GM06990 (cell line): Measurements from ENCODE around the gene NBL1.
"Not testable (repeated sequence)": the region's sequence is repeated elsewhere in the genome, so short reads cannot be mapped to it uniquely, and the experiment has no call there.

Experiments
- DNase-seq: peaks from one replicate; pipeline ENCODE4 v3.0.0-alpha.2; 2011; ENCODE audit not compliant: insufficient read length; ENCODE audit errors: extremely low read depth
- H3K27me3 ChIP-seq: replicated peaks from 2 replicates; pipeline ENCODE4 v1.6.0; 2011; ENCODE audit warnings: low read length; ENCODE audit not compliant: control insufficient read depth, insufficient read depth
- H3K36me3 ChIP-seq: 2 replicates; pipeline ENCODE4 v1.5.1; 2011; ENCODE audit warnings: low read length; ENCODE audit not compliant: control insufficient read depth, insufficient read depth
- H3K4me3 ChIP-seq: replicated peaks from 2 replicates; pipeline ENCODE4 v1.5.1; 2011; ENCODE audit warnings: low read depth, mild to moderate bottlenecking, control low read depth, low read length
- TF ChIP-seq, protein P1 (sequence below): IDR thresholded peaks from 2 replicates; pipeline ENCODE4 v1.5.1; 2011; ENCODE audit warnings: low read length, control low read depth, mild to moderate bottlenecking, inconsistent platforms; ENCODE audit not compliant: insufficient read depth, poor library complexity, severe bottlenecking

Gene NBL1

DNA sequence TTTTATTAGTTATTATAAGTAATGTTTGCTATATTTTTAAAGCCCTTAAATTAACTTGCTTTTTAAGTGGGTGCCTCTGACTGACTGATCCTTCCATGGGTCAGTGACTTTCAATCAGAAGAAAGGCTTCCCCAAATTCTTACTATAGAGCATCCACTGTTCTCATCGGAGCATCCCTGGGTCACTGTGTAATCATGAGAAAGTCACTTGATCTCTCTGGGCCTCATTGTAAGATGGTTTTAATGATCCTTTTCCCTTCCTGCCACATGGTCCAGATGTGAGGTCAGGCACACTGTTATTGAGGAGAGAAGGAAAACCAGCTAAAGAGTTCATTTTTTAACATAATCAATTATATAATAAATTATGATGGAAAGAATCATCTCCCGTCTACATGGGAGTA, 11.0 kb upstream of the NBL1 start:
- no peak for DNase-seq
- TF ChIP-seq, protein P1, sequence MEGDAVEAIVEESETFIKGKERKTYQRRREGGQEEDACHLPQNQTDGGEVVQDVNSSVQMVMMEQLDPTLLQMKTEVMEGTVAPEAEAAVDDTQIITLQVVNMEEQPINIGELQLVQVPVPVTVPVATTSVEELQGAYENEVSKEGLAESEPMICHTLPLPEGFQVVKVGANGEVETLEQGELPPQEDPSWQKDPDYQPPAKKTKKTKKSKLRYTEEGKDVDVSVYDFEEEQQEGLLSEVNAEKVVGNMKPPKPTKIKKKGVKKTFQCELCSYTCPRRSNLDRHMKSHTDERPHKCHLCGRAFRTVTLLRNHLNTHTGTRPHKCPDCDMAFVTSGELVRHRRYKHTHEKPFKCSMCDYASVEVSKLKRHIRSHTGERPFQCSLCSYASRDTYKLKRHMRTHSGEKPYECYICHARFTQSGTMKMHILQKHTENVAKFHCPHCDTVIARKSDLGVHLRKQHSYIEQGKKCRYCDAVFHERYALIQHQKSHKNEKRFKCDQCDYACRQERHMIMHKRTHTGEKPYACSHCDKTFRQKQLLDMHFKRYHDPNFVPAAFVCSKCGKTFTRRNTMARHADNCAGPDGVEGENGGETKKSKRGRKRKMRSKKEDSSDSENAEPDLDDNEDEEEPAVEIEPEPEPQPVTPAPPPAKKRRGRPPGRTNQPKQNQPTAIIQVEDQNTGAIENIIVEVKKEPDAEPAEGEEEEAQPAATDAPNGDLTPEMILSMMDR = no peak

GRCh38 chr1:19635064-19635463, 9.0 kb upstream of the NBL1 start:
- H3K4me3 ChIP-seq = not testable (repeated sequence)

More for the DNA sequence above, 11.0 kb upstream of the NBL1 start:
- Histone ChIP-seq H3K4me3 (no peak overlapping the region), H3K36me3 (peaks cover 4% of the 10 kb centered on the region), H3K27me3 (no peaks in the 10 kb centered on the region)

GRCh38 chr1:19635646-19636045, 8.5 kb upstream of the NBL1 start:
- no peak for DNase-seq
- no peaks in the 10 kb centered on the region for H3K36me3 ChIP-seq
- no peaks in the 10 kb centered on the region for H3K27me3 ChIP-seq
- no peak overlapping the region for H3K4me3 ChIP-seq
- TF ChIP-seq, protein P1 = no peak

More at GRCh38 chr1:19635064-19635463, 9.0 kb upstream of the NBL1 start:
- H3K36me3 ChIP-seq, H3K27me3 ChIP-seq, DNase-seq: not testable (repeated sequence)

- no peak for DNase-seq
- H3K4me3 ChIP-seq = no peak overlapping the region
- no peaks in the 10 kb centered on the region for H3K36me3 ChIP-seq
- peaks cover under 1% of the 10 kb centered on the region for H3K27me3 ChIP-seq
- TF ChIP-seq, protein P1 = no peak
Observed at GRCh38 chr1:19636065-19636464, 8.0 kb upstream of the NBL1 start.

GRCh38 chr1:19636749-19637148, 7.4 kb upstream of the NBL1 start:
- H3K4me3 ChIP-seq, H3K36me3 ChIP-seq, DNase-seq, H3K27me3 ChIP-seq: not testable (repeated sequence)

GRCh38 chr1:19637606-19638005, 6.5 kb upstream of the NBL1 start:
- no peaks in the 10 kb centered on the region for H3K36me3 ChIP-seq
- H3K4me3 ChIP-seq = no peak overlapping the region
- TF ChIP-seq, protein P1 = no peak
- peaks cover 3% of the 10 kb centered on the region for H3K27me3 ChIP-seq
- DNase-seq = no peak

DNA sequence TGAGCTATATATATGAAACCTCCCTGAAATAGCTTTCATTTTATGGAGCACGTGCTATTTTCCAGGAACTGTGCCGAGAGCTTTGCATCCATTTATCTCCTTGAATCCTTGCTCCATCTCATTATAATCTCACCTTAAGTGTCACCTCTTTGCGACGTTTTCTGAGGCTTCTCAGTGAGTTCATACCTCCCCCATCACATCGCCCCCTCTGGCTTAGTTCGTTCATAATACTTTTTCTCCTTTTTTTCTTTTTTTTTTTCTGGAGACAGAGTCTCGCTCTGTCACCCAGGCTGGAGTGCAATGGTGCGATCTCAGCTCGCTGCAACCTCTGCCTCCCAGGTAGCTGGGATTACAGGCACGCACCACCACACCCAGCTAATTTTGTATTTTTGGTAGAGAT, 4.9 kb upstream of the NBL1 start:
- H3K36me3 ChIP-seq, H3K27me3 ChIP-seq, DNase-seq, H3K4me3 ChIP-seq: not testable (repeated sequence)
